DND-41 (cell line): ENCODE results near the gene MYL10.

Source experiments
- CTCF ChIP-seq: IDR thresholded peaks from 2 replicates; pipeline ENCODE4 v1.5.1; 2012; ENCODE audit warnings: borderline replicate concordance, low read length, moderate library complexity, mild to moderate bottlenecking; ENCODE audit not compliant: poor library complexity, severe bottlenecking; ENCODE audit errors: extremely low read depth
- EZH2 ChIP-seq: IDR thresholded peaks from 3 replicates; pipeline ENCODE4 v1.6.1; 2012; ENCODE audit warnings: borderline replicate concordance, low read depth, mild to moderate bottlenecking, moderate library complexity, low read length, inconsistent platforms; ENCODE audit not compliant: severe bottlenecking

DNA sequence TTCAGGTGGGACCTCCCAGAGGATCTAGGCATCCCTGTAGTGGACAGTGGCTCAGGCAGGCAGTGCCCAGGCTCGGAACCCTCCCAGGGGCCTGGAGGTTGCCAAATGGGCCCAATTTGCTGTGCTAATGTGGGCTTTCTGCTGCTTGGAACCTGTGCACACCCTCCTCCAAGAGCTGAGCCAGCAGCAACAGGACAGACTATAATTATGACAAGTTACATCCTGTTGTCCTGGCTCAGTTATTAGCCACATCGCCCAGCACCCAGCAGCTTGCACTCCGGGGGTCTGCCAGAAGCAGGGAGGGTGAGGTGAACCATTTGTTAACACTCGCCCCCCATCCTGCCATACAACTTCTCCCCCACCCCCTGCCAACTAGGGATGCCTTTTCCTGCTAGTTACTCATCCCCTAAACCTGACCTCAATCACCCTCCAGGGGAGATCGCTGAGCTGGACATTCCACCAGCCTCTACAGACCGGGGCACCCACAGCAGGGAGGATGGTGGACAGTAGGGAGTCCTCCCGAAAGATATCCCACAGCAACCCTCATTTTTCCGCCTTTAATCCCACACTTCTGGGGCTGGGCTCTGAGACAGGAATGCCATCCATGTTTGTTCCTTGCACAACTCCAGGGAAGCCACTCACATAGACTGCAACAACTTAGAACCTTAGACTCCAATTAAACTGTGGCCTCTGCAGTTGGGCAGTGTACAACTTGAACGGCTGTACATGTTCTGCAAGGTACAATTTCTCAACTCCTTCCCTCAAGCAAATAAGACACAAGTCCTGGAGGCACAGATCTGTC is 7.9 kb upstream of the MYL10 start:
- no peak for TF ChIP-seq CTCF
- TF ChIP-seq EZH2: no peak
